Panc1 (cell line): ENCODE data around the gene ANO4. TPM values are rescaled to one million over a fixed set of nuclear protein-coding genes. Genes with fewer than 3 reads are reported as not detected.

Experiments used
- ATAC-seq: fragments of 200-7000 bp; cut with Tn5 transposase; 2 replicates; pipeline ENCODE4 v1.9.1; 2020; ENCODE audit warnings: mild to moderate bottlenecking, moderate library complexity
- BruUV-seq: library from RNA; stranded (reverse); fragments of 400-500 nt; replicated peaks from 2 replicates; lab custom pipeline; 2021; lab: Mats Ljungman, UMichigan
- CTCF ChIA-PET: fragments of 300-600 bp; sonication (Branson Sonifier 250); formaldehyde crosslinking; loops from one replicate; lab custom pipeline; 2022; ENCODE audit warnings: antibody characterized with exemption; lab: Charles Lee
- POLR2A ChIA-PET: fragments of 300-600 bp; sonication (Branson Sonifier 250); formaldehyde crosslinking; loops from one replicate; lab custom pipeline; 2022; ENCODE audit warnings: antibody characterized with exemption; lab: Charles Lee
- DNase-seq: peaks from one replicate; pipeline ENCODE4 v3.0.0-alpha.2; 2010; ENCODE audit warnings: low read depth, low spot score
- H3K27ac ChIP-seq: 2 replicates; pipeline ENCODE4 v1.5.1; 2011; ENCODE audit warnings: mild to moderate bottlenecking, low read length, inconsistent platforms
- H3K27me3 ChIP-seq: fragments of 200-500 bp; sonication (Bioruptor generic); 2 replicates; pipeline ENCODE4 v1.6.0; 2014; ENCODE audit warnings: low read length, inconsistent platforms; ENCODE audit not compliant: control insufficient read depth, insufficient read depth
- H3K36me3 ChIP-seq: fragments of 200-500 bp; sonication (Bioruptor generic); 2 replicates; pipeline ENCODE4 v1.5.1; 2014; ENCODE audit warnings: inconsistent platforms, mild to moderate bottlenecking, low read length, moderate library complexity; ENCODE audit not compliant: control insufficient read depth, insufficient read depth
- H3K4me1 ChIP-seq: 2 replicates; pipeline ENCODE4 v1.5.1; 2011; ENCODE audit warnings: inconsistent platforms, mild to moderate bottlenecking, low read length, moderate library complexity; ENCODE audit not compliant: control insufficient read depth, insufficient read depth
- H3K4me3 ChIP-seq, 2 experiments: 2 replicates each; pipeline ENCODE4 v1.5.1; 2011 to 2012; ENCODE audit warnings: low read depth in 2 of 2, low read length in 2 of 2, mild to moderate bottlenecking in 2 of 2, inconsistent platforms in 1 of 2, moderate library complexity in 1 of 2
- H3K9me3 ChIP-seq: fragments of 200-500 bp; sonication (Bioruptor generic); 2 replicates; pipeline ENCODE4 v1.5.1; 2014; ENCODE audit warnings: low read depth, mild to moderate bottlenecking, inconsistent platforms, low read length, moderate library complexity; ENCODE audit not compliant: control insufficient read depth, insufficient read depth
- POLR2AphosphoS5 ChIP-seq: IDR thresholded peaks from 2 replicates; pipeline ENCODE4 v1.6.1; 2012; ENCODE audit warnings: mild to moderate bottlenecking, low read depth, low read length, moderate library complexity
- SIN3A ChIP-seq: IDR thresholded peaks from 2 replicates; pipeline ENCODE4 v1.6.1; 2012; ENCODE audit warnings: low read depth, mild to moderate bottlenecking, low read length, moderate library complexity, borderline replicate concordance; ENCODE audit not compliant: insufficient read depth
- TCF7L2 ChIP-seq: IDR thresholded peaks from 2 replicates; pipeline ENCODE4 v1.6.1; 2011; ENCODE audit warnings: mild to moderate bottlenecking, low read depth, low read length, inconsistent platforms
- in situ Hi-C: cut with HindIII; loops from 2 replicates; pipeline ENCODE4 v1.10.0; 2016; ENCODE audit warnings: low sequenced_read_pairs, low pct_unique_long_range_greater_than_20kb
- intact Hi-C: fragments of 100-400 bp; cut with micrococcal nuclease; formaldehyde crosslinking; loops from one replicate; pipeline ENCODE4 v1.10.0; 2022; ENCODE audit not compliant: unreplicated experiment
- total RNA-seq: library from RNA; stranded (reverse); gene quantifications from one replicate; pipeline ENCODE4 v1.2.1, GENCODE V29; 2021; ENCODE audit not compliant: unreplicated experiment
- TF ChIP-seq, protein P1 (sequence below), 2 experiments: IDR thresholded peaks; 2 replicates each; pipeline ENCODE4 v1.6.1; 2011 to 2012; ENCODE audit warnings: low read depth in 2 of 2, control low read depth in 1 of 2, low read length in 1 of 2, mild to moderate bottlenecking in 1 of 2, moderate library complexity in 1 of 2; ENCODE audit not compliant: insufficient read depth in 1 of 2
- TF ChIP-seq, protein P2 (sequence below): fragments of 450-650 bp; IDR thresholded peaks from 2 replicates; pipeline ENCODE4 v1.5.1; 2017; ENCODE audit warnings: mild to moderate bottlenecking

Gene ANO4
- total RNA-seq, 1 experiment from 2014 or later, result not detected

DNA sequence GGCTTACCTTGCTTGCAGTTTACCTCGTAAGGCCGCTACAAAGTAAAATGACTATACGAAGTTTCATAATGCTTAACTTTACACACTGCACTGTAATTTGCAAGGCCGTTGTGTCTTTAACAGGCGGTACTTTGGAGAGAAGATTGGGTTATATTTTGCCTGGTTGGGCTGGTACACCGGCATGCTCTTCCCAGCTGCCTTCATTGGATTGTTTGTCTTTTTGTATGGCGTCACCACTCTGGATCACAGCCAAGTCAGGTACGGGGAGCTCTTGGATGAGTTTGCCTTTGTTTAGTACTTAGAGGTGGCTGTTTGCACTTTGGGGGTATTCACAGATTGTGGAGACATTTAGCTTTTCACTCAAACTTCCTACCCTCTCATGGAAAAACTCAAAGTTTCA is 247.6 kb downstream of the ANO4 start:
- TF ChIP-seq TCF7L2, result no peak
- no peaks in the 10 kb centered on the region for H3K4me1 ChIP-seq
- intact Hi-C loops (no loop called here), in situ Hi-C loops (no loop called here)
- H3K4me3 ChIP-seq, result no peak overlapping the region
- ATAC-seq (no peak), DNase-seq (no peak)
- BruUV-seq, result no TSS peak
- H3K27ac ChIP-seq, result no peak overlapping the region
- H3K36me3 ChIP-seq, result no peaks in the 10 kb centered on the region
- H3K27me3 ChIP-seq, result no peaks in the 10 kb centered on the region
- no peaks in the 10 kb centered on the region for H3K9me3 ChIP-seq
- POLR2A ChIA-PET, result no interaction called here
- CTCF ChIA-PET, result no interaction called here

DNA sequence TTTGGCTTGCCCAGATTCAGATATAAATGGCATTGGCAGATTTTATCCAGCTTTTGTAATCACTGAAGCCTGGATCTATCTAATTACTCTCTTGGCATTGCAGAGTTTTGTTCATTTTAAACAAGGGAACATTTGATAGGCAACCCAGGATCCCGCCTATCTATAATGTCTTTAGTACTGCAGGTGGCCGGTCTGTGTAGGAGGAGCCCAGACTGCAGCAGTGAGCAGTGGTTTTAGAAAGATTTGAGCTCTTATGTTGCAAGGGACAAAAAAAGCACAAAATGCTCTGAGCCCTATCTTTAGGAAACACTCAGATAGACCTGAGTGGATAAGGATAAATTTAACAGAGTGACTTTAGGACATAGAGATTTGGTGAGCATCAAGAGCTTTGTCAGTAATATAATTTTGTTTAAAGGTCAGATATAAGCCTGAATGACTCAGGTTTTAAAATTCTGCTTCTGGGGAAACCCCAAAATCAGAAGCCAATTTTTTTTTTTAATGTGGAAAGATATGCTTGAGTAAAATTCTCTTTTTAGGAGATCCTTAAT is 250.0 kb downstream of the ANO4 start:
- no peaks in the 10 kb centered on the region for H3K27me3 ChIP-seq
- intact Hi-C loops, result no loop called here
- DNase-seq (no peak), ATAC-seq (no peak)
- ChIA-PET POLR2A (no interaction called here), CTCF (no interaction called here)
- TF ChIP-seq, protein P1, sequence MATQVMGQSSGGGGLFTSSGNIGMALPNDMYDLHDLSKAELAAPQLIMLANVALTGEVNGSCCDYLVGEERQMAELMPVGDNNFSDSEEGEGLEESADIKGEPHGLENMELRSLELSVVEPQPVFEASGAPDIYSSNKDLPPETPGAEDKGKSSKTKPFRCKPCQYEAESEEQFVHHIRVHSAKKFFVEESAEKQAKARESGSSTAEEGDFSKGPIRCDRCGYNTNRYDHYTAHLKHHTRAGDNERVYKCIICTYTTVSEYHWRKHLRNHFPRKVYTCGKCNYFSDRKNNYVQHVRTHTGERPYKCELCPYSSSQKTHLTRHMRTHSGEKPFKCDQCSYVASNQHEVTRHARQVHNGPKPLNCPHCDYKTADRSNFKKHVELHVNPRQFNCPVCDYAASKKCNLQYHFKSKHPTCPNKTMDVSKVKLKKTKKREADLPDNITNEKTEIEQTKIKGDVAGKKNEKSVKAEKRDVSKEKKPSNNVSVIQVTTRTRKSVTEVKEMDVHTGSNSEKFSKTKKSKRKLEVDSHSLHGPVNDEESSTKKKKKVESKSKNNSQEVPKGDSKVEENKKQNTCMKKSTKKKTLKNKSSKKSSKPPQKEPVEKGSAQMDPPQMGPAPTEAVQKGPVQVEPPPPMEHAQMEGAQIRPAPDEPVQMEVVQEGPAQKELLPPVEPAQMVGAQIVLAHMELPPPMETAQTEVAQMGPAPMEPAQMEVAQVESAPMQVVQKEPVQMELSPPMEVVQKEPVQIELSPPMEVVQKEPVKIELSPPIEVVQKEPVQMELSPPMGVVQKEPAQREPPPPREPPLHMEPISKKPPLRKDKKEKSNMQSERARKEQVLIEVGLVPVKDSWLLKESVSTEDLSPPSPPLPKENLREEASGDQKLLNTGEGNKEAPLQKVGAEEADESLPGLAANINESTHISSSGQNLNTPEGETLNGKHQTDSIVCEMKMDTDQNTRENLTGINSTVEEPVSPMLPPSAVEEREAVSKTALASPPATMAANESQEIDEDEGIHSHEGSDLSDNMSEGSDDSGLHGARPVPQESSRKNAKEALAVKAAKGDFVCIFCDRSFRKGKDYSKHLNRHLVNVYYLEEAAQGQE (IDR thresholded peaks at IDR 0.05; ENCODE audit: insufficient read depth in 1 of 2, low read depth in 2 of 2, low read length in 1 of 2), result no peak
- TF ChIP-seq SIN3A (no peak), TCF7L2 (no peak), POLR2AphosphoS5 (no peak)
- TF ChIP-seq, protein P2, sequence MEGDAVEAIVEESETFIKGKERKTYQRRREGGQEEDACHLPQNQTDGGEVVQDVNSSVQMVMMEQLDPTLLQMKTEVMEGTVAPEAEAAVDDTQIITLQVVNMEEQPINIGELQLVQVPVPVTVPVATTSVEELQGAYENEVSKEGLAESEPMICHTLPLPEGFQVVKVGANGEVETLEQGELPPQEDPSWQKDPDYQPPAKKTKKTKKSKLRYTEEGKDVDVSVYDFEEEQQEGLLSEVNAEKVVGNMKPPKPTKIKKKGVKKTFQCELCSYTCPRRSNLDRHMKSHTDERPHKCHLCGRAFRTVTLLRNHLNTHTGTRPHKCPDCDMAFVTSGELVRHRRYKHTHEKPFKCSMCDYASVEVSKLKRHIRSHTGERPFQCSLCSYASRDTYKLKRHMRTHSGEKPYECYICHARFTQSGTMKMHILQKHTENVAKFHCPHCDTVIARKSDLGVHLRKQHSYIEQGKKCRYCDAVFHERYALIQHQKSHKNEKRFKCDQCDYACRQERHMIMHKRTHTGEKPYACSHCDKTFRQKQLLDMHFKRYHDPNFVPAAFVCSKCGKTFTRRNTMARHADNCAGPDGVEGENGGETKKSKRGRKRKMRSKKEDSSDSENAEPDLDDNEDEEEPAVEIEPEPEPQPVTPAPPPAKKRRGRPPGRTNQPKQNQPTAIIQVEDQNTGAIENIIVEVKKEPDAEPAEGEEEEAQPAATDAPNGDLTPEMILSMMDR, result no peak
- H3K27ac ChIP-seq, result no peak overlapping the region
- no peaks in the 10 kb centered on the region for H3K4me1 ChIP-seq
- no peaks in the 10 kb centered on the region for H3K36me3 ChIP-seq
- BruUV-seq, result no TSS peak
- in situ Hi-C loops, result no loop called here
- no peak overlapping the region for H3K4me3 ChIP-seq
- H3K9me3 ChIP-seq, result no peaks in the 10 kb centered on the region

DNA sequence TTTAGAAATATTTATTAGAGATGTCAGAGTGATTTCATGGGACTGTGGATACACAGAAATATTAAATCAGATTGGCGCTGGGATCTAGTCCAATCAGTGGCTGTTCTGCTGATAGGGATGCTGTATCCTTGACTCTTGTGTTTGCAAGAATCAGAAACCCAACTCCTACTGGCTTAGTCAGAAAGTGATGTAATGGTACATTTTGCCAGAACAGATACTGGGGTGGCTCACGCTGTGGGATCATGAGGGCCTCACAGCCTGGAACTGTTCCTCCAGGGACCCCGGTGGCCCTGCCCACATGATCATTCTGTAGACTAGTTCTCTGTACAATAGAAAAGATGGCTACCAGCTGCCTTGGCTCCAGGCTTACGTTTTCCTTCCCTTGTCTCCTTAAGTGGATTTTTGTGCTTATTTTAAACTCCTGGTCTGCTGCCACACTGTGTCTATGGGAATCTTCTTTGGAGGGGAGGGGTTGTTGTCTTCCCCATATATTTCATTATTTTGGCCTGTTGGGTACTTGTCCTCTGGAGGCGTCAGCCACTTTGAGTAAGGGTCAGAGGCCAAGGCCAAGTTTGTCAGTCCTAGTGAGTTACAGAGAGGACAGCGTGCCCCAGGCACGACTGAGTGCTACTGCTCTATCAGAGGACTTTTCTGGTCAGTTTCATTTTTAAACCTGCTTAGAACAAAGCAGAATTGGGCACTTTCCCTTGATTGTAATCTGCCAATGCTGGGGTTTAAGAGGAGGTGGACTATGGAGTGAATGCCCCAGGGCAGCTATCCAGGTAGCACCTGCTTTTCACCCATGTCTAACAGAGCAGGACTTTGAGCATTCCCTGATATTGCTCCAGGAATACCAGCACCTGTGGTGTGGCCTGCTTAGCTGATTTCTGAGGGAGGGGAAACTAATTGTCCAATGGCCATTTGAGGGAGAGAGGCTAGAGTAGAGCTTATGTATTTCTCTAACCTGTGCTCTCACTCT is 251.2 kb downstream of the ANO4 start:
- Histone ChIP-seq H3K27ac (no peak overlapping the region), H3K4me1 (no peaks in the 10 kb centered on the region), H3K36me3 (no peaks in the 10 kb centered on the region), H3K27me3 (no peaks in the 10 kb centered on the region), H3K9me3 (no peaks in the 10 kb centered on the region), H3K4me3 (no peak overlapping the region)
- DNase-seq (no peak), ATAC-seq (no peak)
- CTCF ChIA-PET, result no interaction called here
- in situ Hi-C loops (no loop called here), intact Hi-C loops (no loop called here)
- no TSS peak for BruUV-seq
- TF ChIP-seq POLR2AphosphoS5 (no peak), TCF7L2 (no peak), SIN3A (no peak)
- TF ChIP-seq, protein P2, result no peak
- TF ChIP-seq, protein P1 (IDR thresholded peaks at IDR 0.05; ENCODE audit: insufficient read depth in 1 of 2, low read depth in 2 of 2, low read length in 1 of 2), result no peak
- POLR2A ChIA-PET, result no interaction called here
